OCI-LY3 (cell line): ENCODE data around the gene WDR19.

Experiments
- EZH2phosphoT487 ChIP-seq: fragments of 200-600 bp; shearing (Covaris generic); IDR thresholded peaks from 2 replicates; pipeline ENCODE4 v1.6.1; 2018; ENCODE audit warnings: antibody characterized with exemption, mixed run types, low read depth
- TF ChIP-seq, protein P1 (sequence below): fragments of 200-600, 300-600 bp; sonication (generic); IDR thresholded peaks from 2 replicates; pipeline ENCODE4 v1.5.1; 2014; ENCODE audit warnings: antibody characterized with exemption, low read length, low read depth

DNA sequence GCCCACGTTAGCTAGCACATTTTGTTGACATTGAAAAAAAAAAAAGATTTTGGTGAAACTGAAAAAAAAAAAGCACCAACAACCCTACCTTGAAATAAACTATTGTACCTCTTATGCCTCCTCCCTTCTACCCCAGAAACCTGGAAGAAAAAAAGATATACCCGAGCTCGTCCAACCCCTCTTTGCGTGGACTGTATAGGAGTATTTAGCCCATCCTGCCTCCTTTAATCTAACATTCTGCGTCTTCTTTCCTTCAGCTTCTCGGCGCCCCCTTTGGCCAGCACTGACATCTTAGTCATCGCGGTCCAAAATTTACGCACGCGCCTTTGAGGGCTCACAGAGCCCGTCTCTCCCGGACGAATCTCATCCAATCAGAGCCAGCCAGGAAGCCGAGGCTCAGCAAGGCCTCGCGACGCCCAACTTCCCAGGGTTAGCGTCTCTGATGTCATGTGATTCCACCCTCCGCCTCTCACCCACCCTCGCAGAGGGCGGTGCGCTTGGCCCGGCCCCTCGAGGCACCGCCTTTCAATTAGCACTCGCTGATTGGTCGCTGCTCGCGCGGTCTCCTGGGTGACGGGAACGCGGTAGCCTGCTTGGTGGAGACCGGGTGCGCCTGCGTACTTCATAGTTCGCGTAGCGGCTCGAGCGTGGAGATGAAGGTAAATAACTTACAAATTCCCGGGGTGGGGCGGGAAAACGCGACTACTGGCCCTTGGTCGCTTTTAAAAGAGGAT lies at the start of gene WDR19:
- TF ChIP-seq, protein P1, sequence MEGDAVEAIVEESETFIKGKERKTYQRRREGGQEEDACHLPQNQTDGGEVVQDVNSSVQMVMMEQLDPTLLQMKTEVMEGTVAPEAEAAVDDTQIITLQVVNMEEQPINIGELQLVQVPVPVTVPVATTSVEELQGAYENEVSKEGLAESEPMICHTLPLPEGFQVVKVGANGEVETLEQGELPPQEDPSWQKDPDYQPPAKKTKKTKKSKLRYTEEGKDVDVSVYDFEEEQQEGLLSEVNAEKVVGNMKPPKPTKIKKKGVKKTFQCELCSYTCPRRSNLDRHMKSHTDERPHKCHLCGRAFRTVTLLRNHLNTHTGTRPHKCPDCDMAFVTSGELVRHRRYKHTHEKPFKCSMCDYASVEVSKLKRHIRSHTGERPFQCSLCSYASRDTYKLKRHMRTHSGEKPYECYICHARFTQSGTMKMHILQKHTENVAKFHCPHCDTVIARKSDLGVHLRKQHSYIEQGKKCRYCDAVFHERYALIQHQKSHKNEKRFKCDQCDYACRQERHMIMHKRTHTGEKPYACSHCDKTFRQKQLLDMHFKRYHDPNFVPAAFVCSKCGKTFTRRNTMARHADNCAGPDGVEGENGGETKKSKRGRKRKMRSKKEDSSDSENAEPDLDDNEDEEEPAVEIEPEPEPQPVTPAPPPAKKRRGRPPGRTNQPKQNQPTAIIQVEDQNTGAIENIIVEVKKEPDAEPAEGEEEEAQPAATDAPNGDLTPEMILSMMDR: peak; percentile 53
- no peak for TF ChIP-seq EZH2phosphoT487
